Left colon (tissue), 2 donors: ENCODE data around the gene RDH8. TPM values are rescaled to one million over a fixed set of nuclear protein-coding genes. Genes with fewer than 3 reads are reported as not detected.

Experiments
- ATAC-seq: fragments of 200-7000 bp; cut with Tn5 transposase; one replicate; pipeline ENCODE4 v1.9.1; 2020; ENCODE audit warnings: mild to moderate bottlenecking, moderate library complexity
- DNase-seq, 2 donors: peaks; one replicate each; pipeline ENCODE4 v3.0.0-alpha.2; 2020
- intact Hi-C, 2 donors: fragments of 100-400 bp; cut with DNase I in 1 of 2; cut with micrococcal nuclease in 1 of 2; formaldehyde crosslinking; loops; one replicate each; pipeline versions ENCODE4 v1.11.2 to v1.14.0; 2022; cut with DNase I, micrococcal nuclease
- long read RNA-seq: library from polyadenylated mRNA; unstranded; transcript quantifications from one replicate; pipeline ENCODE4 v2.0.0, GENCODE V29; 2021
- total RNA-seq, 2 donors: library from RNA; stranded (reverse); fragmentation: NEBNext Ultra II Directional; extraction: Animal tissue kit (Norgen Biotek cat#: 25700); gene quantifications; one replicate each; pipeline ENCODE4 v1.2.1, GENCODE V29; 2021
- donor health status: DM: no; HTN: no; CAD: no.
- donor health status: DM: yes; HTN: yes; CAD: no.

The RDH8 gene, protein sequence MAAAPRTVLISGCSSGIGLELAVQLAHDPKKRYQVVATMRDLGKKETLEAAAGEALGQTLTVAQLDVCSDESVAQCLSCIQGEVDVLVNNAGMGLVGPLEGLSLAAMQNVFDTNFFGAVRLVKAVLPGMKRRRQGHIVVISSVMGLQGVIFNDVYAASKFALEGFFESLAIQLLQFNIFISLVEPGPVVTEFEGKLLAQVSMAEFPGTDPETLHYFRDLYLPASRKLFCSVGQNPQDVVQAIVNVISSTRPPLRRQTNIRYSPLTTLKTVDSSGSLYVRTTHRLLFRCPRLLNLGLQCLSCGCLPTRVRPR
- total RNA-seq, result not detected
- long read RNA-seq, result 0 reads

GRCh38 chr19:10013316-10013715 is at the start of gene RDH8:
RDH8 (plus strand) TSS chr19:10013483; CDS start chr19:10013498, 15 bp downstream.
- no peak for DNase-seq
- intact Hi-C loops, result no loop called here
- no peak for ATAC-seq

DNA sequence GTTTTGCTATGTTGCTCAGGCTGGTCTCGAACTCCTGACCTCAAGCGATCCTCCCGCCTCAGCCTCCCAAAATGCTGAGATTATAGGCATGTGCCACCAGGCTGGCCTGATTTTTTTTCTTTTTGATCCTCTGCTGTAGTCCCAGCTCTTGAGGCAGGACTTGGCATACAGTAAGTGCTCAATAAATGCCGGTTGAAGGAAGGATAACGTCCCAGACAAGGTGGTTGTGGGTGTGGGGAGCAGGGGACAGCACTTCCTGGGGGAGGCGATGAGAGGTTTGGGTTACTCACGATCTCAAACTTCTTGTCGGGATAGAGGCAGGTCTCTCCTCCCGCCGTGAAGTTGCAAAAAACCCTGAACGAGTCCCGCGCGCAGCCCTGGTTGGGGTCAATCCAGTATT is 47.3 kb upstream of the RDH8 start:
- intact Hi-C loops, result no loop called here
- ATAC-seq, result no peak
- no peak for DNase-seq

GRCh38 chr19:9966448-9966847 is 46.8 kb upstream of the RDH8 start:
- no peak for DNase-seq
- intact Hi-C loops, result no loop called here
- ATAC-seq, result no peak

GRCh38 chr19:9967326-9967725 is 46.0 kb upstream of the RDH8 start:
- DNase-seq, result no peak
- no peak for ATAC-seq
- intact Hi-C loops, result no loop called here

- DNase-seq, result no peak
- intact Hi-C loops, result no loop called here
- no peak for ATAC-seq
Observed at GRCh38 chr19:9968820-9969687, 44.2 kb upstream of the RDH8 start.

DNA sequence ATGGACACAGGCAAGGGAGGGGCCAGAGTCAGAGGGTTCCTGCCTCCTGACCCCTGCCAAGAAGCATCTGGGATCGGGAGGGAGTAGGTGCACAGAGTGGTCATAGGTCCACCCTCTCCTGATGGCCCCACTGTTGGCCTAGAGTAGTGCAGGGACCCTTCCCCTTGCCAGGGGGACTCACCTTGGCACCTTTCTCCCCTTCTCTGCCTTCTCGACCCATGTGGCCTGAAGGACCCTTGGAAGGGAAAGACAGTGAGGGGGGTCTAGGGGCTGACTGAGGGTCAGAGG is 43.7 kb upstream of the RDH8 start:
- ATAC-seq (no peak), DNase-seq (no peak)
- intact Hi-C loops, result no loop called here

GRCh38 chr19:9970481-9970880 is 42.8 kb upstream of the RDH8 start:
- intact Hi-C loops, result no loop called here
- DNase-seq, result no peak
- ATAC-seq, result no peak

GRCh38 chr19:9971166-9971897 is 42.0 kb upstream of the RDH8 start:
- intact Hi-C loops, result no loop called here
- ATAC-seq (no peak), DNase-seq (no peak)

DNA sequence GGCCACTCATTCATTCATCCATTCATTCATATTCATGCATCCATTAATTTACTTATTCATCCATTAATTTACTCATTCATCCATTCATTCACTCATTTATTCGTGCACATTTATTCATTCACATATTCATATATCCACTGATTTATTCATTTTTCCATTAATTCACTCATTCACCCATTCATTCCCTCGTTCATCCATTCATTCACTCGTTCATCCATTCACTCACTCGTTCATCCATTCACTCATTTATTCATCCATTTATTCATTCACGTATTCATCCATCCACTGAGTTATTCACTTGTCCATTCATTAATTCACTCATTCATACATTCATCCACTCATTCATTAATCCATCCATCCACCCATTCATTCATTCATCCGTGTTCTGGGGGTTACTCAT is 41.2 kb upstream of the RDH8 start:
- intact Hi-C loops, result no loop called here
- DNase-seq (no peak), ATAC-seq (no peak)

- no peak for ATAC-seq
- no peak for DNase-seq
- intact Hi-C loops, result no loop called here
Observed at GRCh38 chr19:9981406-9982260, 31.6 kb upstream of the RDH8 start.

DNA sequence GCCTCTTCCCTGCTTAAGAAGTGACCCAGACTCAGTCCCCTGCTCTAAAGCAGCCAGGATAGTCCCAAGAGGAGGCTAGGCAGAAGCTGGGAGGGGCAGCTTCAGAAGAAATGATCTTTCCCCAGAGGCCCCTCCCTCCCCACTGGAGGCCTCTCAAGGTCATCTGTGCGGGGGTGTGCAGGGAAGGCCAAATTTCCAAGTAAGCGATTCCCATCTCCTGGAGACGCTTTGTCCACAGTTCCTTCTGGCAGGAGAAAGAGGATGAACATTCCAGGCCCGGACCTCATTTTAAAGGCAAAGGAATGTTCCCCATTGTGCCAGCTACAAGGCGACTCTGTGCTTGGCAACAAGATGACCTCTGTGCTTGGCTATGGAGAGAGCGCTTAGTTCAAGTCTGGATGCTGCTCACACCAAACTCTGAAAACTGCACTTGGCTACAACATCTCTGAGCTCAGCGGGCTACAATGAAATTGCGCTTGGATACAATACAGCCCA is 26.4 kb upstream of the RDH8 start:
- intact Hi-C loops, result no loop called here
- DNase-seq (peak in 1 of 2 donors; percentile 30), ATAC-seq (no peak)

DNA sequence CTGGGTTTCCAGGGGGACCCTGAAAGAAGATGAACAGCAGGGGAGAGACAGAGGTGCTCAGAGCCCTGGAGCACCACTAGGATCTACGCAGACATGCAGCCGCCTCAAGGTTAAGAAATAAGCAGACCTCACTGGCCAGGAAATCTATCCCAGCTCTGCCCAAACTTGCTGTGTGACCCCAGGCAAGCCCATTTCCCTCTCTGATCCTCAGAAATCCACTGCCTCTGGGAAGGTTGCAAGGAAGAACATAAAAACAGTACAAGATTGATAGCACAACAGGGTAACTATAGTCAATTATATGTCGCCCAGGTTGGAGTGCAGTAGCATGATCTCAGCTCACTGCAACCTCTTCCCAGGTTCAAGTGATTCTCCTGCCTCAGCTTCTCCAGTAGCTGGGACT is 23.8 kb upstream of the RDH8 start:
- intact Hi-C loops, result no loop called here
- no peak for ATAC-seq
- no peak for DNase-seq

GRCh38 chr19:9991425-9992191 is 21.7 kb upstream of the RDH8 start:
- intact Hi-C loops, result no loop called here
- DNase-seq (no peak), ATAC-seq (no peak)

DNA sequence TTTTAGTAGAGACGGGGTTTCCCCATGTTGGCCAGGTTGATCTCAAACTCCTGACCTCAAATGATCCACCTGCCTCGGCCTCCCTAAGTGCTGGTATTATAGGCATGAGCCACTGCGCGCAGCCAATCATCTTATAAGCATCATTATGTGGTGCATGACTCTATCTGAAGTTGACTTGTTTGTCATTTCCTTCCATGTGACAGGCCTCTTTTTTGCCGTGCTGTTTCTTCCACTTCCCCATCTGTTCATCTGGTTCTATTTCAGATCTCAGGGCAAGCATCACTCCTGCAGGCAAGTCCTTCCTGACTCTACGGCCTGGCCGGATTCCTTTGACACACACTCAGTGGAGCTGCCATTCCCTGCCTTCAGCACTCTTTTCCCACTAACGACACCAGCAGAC is 18.2 kb upstream of the RDH8 start:
- DNase-seq, result no peak
- intact Hi-C loops, result no loop called here
- ATAC-seq, result no peak

- intact Hi-C loops, result no loop called here
- no peak for ATAC-seq
- no peak for DNase-seq
Observed at GRCh38 chr19:9995999-9996398, 17.3 kb upstream of the RDH8 start.

DNA sequence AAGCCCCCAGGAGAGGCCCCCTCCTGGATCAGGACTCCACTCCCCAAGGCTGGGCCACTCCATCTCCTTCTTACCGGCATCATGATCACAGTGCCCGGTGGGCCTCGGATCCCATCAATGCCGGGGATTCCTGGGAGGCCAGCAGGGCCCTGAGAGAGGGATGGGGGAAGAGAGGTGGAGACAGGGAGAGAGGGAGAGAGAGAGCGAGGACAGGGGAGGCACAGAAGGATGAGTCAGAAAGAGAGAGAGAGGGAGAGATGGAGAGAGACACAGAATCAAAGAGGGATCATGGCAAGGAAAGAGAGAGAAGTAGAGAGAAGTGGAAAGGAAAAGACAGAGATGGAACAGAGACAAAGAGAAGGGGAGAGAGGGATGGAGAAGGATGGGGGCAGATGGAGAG is 16.7 kb upstream of the RDH8 start:
- DNase-seq, result no peak
- no peak for ATAC-seq
- intact Hi-C loops, result no loop called here

DNA sequence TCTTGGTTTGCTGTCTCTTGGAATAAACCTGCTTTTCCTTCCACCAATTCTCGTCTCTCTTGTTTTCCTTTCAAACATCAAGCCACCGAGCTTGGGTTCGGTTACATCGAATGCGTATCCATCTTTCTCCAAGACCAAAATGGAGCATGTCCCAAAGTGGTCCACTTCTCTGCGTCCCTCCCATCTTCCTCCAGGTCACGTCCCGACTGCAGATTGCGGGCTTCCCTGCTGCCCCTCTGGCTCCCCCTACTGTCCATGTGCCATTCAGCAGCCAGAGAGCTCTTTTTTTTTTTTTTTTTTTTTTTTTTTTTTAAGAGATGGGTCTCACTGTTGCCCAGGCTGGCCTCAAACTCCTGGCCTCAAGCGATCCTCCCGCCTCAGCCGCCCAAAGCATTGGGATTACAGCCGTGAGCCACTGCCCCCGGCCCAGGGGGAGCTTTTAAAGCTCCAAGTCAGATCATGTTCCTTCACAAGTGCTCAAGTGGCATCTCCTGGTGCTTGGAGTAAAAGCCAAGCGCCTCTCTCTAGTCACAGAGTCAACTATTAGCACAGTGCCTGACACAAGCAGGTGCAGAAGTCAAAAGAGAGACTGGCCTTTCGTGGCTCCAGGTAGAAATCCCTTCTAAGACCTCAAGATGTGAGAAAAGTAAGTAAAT is 13.0 kb upstream of the RDH8 start:
- ATAC-seq, result peak; percentile 28
- DNase-seq, result peak; percentile 40 to 78
- intact Hi-C loops, result no loop called here

GRCh38 chr19:10001899-10002298 is 11.4 kb upstream of the RDH8 start:
- intact Hi-C loops, result no loop called here
- ATAC-seq (peak; percentile 99), DNase-seq (peak; percentile 68 to 71)
